Adrenal gland (tissue), 5 donors: Measurements from ENCODE around the gene RALGDS.

Experiments
- CTCF ChIP-seq, 6 experiments: fragments of 450-650 bp in 4 of 6; fragments of 200-600 bp in 2 of 6; sonication (generic) in 1 of 6; IDR thresholded peaks; 1 replicate in 5 of 6; 2 replicates in 1 of 6; pipeline versions ENCODE4 v1.5.1 to v1.8.0; 2016 to 2021; ENCODE audit warnings: antibody characterized with exemption in 6 of 6, mild to moderate bottlenecking in 2 of 6, moderate library complexity in 1 of 6
- POLR2A ChIP-seq, 2 donors: fragments of 450-650 bp; IDR thresholded peaks; one replicate each; pipeline ENCODE4 v1.6.1; 2017; ENCODE audit warnings: antibody characterized with exemption in 2 of 2, mild to moderate bottlenecking in 2 of 2, moderate library complexity in 1 of 2
- donor health status: DM: no; HTN: no; CAD: no.

- TF ChIP-seq CTCF (IDR thresholded peaks at IDR 0.05): no peak
- TF ChIP-seq POLR2A (IDR thresholded peaks at IDR 0.05): no peak
Measured at GRCh38 chr9:133100506-133101355, 20.3 kb downstream of the RALGDS start.
